Measurements from ENCODE around the gene CACNA2D3.

Gene CACNA2D3

DNA sequence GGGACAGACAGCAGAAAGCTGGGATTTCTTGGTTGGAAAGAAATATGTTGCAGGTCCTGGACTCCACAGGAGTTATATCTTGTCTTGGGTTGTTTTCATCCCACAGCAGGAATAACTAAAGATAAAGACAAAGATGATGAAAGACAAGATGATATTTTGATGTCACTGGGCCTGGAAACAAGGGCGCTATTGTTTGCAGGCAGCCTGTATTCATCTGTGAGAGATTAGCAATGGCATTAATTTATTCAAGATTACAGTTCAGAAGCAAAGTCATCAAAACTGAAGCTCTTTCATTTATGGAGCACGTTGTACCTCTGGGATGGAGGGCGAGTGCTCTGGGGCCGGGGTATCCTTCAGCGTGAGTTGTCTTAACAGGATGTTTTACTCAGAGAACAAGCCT lies 591.7 kb downstream of the CACNA2D3 start:
- TF ChIP-seq, protein P1, sequence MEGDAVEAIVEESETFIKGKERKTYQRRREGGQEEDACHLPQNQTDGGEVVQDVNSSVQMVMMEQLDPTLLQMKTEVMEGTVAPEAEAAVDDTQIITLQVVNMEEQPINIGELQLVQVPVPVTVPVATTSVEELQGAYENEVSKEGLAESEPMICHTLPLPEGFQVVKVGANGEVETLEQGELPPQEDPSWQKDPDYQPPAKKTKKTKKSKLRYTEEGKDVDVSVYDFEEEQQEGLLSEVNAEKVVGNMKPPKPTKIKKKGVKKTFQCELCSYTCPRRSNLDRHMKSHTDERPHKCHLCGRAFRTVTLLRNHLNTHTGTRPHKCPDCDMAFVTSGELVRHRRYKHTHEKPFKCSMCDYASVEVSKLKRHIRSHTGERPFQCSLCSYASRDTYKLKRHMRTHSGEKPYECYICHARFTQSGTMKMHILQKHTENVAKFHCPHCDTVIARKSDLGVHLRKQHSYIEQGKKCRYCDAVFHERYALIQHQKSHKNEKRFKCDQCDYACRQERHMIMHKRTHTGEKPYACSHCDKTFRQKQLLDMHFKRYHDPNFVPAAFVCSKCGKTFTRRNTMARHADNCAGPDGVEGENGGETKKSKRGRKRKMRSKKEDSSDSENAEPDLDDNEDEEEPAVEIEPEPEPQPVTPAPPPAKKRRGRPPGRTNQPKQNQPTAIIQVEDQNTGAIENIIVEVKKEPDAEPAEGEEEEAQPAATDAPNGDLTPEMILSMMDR (IDR thresholded peaks at IDR 0.05; ENCODE audit: extremely low read depth, missing control alignments) = no peak
- DNase-seq (ENCODE audit: low spot score) = no peak

DNA sequence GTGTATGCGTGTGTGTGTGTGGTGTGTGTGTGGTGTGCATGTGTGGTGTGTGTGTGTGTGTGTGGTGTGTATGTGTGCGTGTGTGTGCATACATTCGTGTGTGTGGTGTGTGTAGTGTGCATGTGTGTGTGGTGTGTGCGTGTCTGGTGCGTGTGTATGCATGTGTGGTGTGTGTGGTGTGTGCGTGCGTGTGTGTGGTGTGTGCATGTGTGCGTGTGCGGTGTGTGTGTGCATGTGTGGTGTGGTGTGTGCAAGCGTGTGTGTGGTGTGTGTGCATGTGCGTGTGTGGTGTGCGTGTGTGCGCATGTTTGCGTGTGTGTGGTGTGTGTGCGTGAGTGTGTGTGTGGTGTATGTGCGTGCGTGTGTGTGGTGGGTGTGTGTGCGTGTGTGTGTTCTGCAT lies 595.2 kb downstream of the CACNA2D3 start:
- DNase-seq (ENCODE audit: low spot score) = no peak
- TF ChIP-seq, protein P1 (IDR thresholded peaks at IDR 0.05; ENCODE audit: extremely low read depth, missing control alignments) = no peak

DNA sequence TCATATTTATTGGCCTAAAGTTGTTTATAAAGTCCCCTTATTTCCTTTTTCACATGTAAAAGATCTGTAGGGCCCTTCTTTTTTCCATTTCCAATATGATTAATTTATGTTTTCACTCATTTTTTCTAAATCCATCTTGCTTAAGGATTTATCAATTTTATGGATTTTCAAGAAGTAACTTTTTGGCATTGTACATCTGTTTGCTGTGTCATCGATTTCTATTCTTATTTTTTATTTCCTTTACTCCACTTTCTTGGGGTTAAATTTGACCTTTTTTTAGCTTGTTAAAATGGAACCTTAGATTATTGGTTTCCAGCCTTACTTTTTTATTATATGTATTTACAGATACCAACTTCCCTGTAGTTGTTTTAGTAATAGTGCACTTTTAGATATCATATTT lies 597.6 kb downstream of the CACNA2D3 start:
- TF ChIP-seq, protein P1 (IDR thresholded peaks at IDR 0.05; ENCODE audit: extremely low read depth, missing control alignments) = no peak
- DNase-seq (ENCODE audit: low spot score) = no peak

DNA sequence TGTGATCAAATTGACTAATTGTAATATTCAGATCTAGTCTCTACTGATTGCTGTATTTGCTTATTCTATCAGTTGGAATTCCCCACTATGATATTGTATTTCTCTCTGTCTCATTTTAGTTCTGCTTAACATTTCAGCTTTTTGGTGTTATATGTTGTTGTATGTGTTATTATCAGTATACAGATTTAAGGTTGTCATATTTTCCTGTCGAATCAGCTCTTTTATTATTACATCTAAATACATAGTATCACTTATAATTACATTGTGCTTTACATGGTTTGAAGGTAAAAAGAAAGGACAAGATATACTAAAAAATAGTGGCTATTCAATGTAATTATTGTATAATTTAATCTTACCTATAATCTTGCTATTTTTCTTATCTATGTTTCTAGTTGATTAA lies 598.3 kb downstream of the CACNA2D3 start:
- TF ChIP-seq, protein P1 (IDR thresholded peaks at IDR 0.05; ENCODE audit: extremely low read depth, missing control alignments) = no peak
- no peak for DNase-seq (ENCODE audit: low spot score)

DNA sequence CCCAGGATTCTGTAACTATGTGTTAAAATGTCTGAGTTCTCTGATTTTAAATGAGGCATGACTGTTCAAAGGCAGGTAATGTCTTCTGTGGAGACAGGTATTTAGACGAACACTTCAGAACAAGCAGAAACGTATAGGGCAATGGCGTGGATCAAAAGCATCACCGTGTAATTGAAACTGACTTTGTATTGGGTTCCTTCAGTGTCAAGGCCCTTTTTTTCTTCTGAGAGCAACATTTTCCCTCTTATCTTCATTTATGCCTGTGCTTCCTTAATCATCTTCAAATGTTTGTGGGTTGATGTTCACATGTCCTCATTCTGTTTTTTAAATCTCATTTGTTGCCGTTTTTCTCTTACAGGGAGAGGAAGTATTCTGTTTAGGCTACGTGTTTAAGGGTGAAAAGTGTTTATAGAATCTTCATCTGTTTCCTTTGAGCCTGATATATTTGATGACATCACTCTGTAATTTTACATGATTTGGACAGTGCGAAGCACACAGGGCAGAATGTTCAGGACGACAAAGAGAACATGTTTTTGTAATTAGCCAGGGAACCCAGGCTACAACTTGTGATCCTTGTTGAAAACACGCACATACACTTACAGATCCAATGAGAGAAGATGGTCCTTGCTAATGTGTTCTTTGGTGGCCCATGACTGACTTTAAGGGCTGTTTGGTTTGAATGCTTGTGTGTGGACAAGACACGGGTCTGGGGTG lies 609.5 kb downstream of the CACNA2D3 start:
- no peak for DNase-seq (ENCODE audit: low spot score)

DNA sequence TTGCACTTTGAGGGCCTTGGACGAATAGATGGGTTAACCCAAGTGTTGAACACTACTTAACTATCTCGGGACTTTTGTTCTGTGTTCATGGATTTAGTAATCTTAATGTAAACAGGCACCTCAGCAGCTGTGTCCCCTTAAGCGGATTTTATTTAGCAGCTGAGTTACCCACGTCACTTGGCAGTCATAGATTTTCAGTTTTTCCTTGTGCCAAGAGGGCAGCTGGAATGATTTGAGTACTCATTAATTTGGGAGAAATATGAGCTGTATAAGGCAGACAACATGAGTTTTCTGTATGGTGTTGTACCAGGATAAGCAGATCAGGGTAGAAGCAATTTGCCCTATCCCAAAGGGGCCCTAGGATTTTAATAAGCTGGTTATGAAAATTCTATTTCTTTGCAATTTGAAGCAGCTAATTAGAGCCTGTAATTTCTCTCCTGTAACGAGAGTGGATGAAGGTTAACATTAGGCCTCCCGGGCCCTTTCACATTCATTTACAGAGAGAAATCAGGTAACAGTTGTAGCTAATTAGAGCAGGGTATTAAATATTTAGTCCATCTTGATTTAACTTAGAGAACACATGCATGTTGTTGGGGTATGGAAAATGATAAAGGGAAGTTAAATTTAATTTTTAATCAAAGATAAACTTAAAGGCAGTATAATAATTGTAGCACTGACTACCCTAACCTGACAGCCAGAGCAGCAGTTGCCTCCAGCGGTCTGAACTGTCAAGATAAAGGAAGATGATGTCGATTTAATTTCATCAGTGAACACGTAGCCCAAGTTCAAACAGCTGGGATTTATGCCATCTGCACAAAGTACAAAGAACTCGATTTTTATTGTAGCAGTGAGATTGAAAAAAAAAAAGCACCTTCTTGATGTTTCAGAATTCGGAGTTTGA lies 611.0 kb downstream of the CACNA2D3 start:
- no peak for DNase-seq (ENCODE audit: low spot score)
- TF ChIP-seq, protein P1 (IDR thresholded peaks at IDR 0.05; ENCODE audit: extremely low read depth, missing control alignments) = no peak

More for the DNA sequence above, 609.5 kb downstream of the CACNA2D3 start:
- TF ChIP-seq, protein P1 (IDR thresholded peaks at IDR 0.05; ENCODE audit: extremely low read depth, missing control alignments) = no peak

DNA sequence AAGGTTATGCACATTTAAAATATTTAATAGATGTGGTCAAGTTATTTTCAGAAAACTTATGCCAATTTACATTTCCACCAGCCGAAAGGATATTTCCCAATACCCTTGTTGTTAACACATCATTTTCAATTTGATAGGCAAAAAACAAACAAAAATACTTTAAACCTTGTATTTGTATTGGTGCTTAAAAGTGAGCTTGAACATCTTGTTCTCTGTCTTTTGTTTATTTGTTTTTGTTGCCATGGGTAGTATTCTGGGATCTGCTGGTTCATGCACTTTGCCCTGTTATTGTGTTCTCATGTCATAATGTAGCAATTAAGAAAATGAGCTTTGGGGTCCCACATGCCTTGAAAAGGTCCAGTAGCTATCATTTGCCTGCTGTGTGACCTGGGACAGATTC lies 614.1 kb downstream of the CACNA2D3 start:
- DNase-seq (ENCODE audit: low spot score) = no peak
- TF ChIP-seq, protein P1 (IDR thresholded peaks at IDR 0.05; ENCODE audit: extremely low read depth, missing control alignments) = no peak
